ENCODE data around the gene NLK.

GRCh38 chr17:28071179-28071578, 28.7 kb downstream of the NLK start:
- no peak for TF ChIP-seq CTCF (IDR thresholded peaks at IDR 0.05; ENCODE audit: insufficient read depth, low read length, poor library complexity, severe bottlenecking)
- TF ChIP-seq EZH2phosphoT487 (conservative IDR thresholded peaks at IDR 0.05; ENCODE audit: low read length), result no peak

All from SU-DHL-6 (cell line).